Lung (tissue), 12 donors: ENCODE measurements around the gene IRF8. TPM values are rescaled to one million over a fixed set of nuclear protein-coding genes. Genes with fewer than 3 reads are reported as not detected.

Experiments used
- ATAC-seq: fragments of 200-7000 bp; cut with Tn5 transposase; one replicate; pipeline ENCODE4 v1.9.1; 2020; ENCODE audit warnings: moderate number of reproducible peaks; ENCODE audit not compliant: insufficient read depth, low FRiP score
- DNase-seq, 3 donors: peaks; one replicate each; pipeline ENCODE4 v3.0.0-alpha.2; 2013 to 2017
- H3K27ac ChIP-seq, 2 donors: one replicate each; pipeline ENCODE4 v1.5.1; 2013; ENCODE audit warnings: mild to moderate bottlenecking in 2 of 2, moderate library complexity in 2 of 2, control low read depth in 1 of 2, inconsistent platforms in 1 of 2, low read depth in 1 of 2, low read length in 1 of 2
- H3K27me3 ChIP-seq, 3 donors: one replicate each; pipeline ENCODE4 v1.5.1; 2013; ENCODE audit warnings: low read length in 2 of 3; ENCODE audit not compliant: control insufficient read depth in 3 of 3, insufficient read depth in 3 of 3
- H3K36me3 ChIP-seq, 4 donors: one replicate each; pipeline ENCODE4 v1.5.1; 2013; ENCODE audit warnings: low read length in 4 of 4, mild to moderate bottlenecking in 1 of 4, moderate library complexity in 1 of 4; ENCODE audit not compliant: control insufficient read depth in 4 of 4, insufficient read depth in 4 of 4
- H3K4me1 ChIP-seq, 5 donors: one replicate each; pipeline ENCODE4 v1.5.1; 2013; ENCODE audit warnings: low read length in 5 of 5, mild to moderate bottlenecking in 2 of 5, moderate library complexity in 1 of 5; ENCODE audit not compliant: control insufficient read depth in 5 of 5, insufficient read depth in 5 of 5
- H3K4me3 ChIP-seq: one replicate; pipeline ENCODE4 v1.5.1; 2013; ENCODE audit warnings: mild to moderate bottlenecking, control low read depth, moderate library complexity
- H3K9ac ChIP-seq, 2 donors: one replicate each; pipeline ENCODE4 v1.5.1; 2013; ENCODE audit warnings: low read length in 2 of 2, control low read depth in 1 of 2; ENCODE audit not compliant: insufficient read depth in 1 of 2
- H3K9me3 ChIP-seq, 4 donors: one replicate each; pipeline ENCODE4 v1.5.1; 2013; ENCODE audit warnings: low read length in 3 of 4, mild to moderate bottlenecking in 1 of 4, moderate library complexity in 1 of 4; ENCODE audit not compliant: control insufficient read depth in 4 of 4, insufficient read depth in 3 of 4
- CTCF ChIP-seq: IDR thresholded peaks from 2 replicates; pipeline ENCODE4 v1.5.1; 2012; ENCODE audit warnings: mild to moderate bottlenecking; ENCODE audit errors: control extremely low read depth, extremely low read depth
- WGBS, 2 donors: extraction: QIAGEN DNeasy Blood & Tissue Kit; methylation state at CpG; one replicate each; pipeline ENCODE4 v1.1.7; 2013; 5-methylcytosine and 5-hydroxymethylcytosine counted together
- polyA plus RNA-seq, 2 donors: library from polyadenylated mRNA; stranded (reverse); fragments of 200-250 nt; gene quantifications; one replicate each; pipeline ENCODE4 v1.2.1, GENCODE V29; 2013
- total RNA-seq, 2 donors: library from RNA; depleted of rRNA in 1 of 2; stranded (reverse); fragments of >200 nt in 1 of 2; gene quantifications; one replicate each; pipeline ENCODE4 v1.2.1, GENCODE V29; 2014 to 2021
- donor health status: control.
- donor health status: control.
- donor health status: Bipolar disorder and iron deficiency.
- donor health status: healthy.
- donor health status: DM: yes; HTN: yes; CAD: no.

Gene IRF8
- total and polyA plus RNA-seq, 4 donors = 7.3 to 48.3 (median 37.0) TPM

DNA sequence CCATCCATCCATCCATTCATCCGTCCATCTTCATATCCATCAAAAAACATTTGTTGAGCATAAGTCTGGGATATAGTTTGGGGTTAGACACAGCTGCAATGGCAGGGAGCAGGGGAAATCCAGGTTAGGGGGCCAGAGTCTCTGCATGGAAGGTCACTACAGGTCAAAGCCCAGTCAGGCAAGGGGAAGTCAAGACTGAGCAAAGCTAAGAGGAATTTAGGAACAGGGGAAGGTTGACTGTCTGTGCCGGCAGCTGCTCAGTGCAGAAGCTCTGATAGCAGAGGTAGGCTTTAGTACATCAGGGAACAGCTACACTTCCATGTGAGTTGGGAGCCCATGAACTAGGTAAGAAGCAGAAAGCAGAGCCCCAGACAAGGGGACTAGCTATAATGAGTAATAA is 68.1 kb downstream of the IRF8 start:
- WGBS, 2 donors = 15 to 62% methylated on average over 2 of the region's 2 CpGs
- no peak for ATAC-seq

DNA sequence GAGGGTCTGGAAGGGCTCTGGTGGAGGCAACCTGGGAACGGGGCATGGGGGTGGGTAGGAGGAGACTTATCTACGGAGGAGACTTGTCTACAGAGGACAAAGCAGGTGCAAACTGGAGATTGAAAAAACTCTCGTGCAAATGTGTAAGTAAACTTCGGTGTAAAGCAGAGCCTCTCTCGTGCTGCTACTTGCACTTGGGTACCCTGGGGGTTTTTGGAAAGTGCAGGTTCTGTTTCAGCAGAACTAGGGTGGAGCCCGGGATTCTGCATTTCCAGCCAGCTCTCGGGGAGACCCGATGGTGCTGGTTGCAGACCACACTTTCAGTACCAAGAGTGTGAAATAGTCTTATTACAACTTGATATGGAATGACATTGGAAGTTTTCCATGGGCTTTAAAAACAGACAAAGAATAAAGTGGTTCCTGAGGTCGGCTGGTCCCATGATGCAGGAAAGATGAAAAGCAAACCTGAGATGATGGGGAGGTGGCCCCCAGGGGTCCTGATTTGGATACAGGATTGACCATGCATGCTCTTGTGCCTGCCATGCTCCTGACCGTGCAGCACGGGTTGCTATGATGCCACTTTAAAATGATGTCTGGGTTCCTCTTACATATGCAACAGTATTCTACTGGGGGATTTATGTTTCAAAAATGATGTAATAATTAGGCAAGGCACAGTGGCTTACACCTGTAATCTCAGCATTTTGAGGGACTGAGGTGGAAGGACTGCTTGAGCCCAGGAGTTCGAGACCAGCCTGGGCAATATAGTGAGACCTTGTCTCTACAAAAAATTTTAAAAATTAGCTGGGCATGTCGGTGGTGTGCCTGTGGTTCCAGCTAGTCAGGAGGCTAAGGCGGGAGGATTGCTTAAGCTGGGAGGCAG is 69.3 kb downstream of the IRF8 start:
- TF ChIP-seq CTCF = no peak
- no peak for ATAC-seq
- Histone ChIP-seq H3K27ac (no peak overlapping the region), H3K9ac (no peak overlapping the region), H3K4me1 (peaks cover 0 to 17% (median 6%) of the 10 kb centered on the region in 5 donors), H3K36me3 (no peaks in the 10 kb centered on the region), H3K27me3 (no peaks in the 10 kb centered on the region), H3K4me3 (no peak overlapping the region), H3K9me3 (peaks cover 0 to 4% (median 1%) of the 10 kb centered on the region in 4 donors)
- no peak for DNase-seq
- 81 to 83% methylated on average over 14 of the region's 14 CpGs for WGBS, 2 donors

More for the DNA sequence above, 68.1 kb downstream of the IRF8 start:
- no peaks in the 10 kb centered on the region for H3K27me3 ChIP-seq
- no peak for DNase-seq
- TF ChIP-seq CTCF = no peak
- peaks cover 0 to 3% (median 0%) of the 10 kb centered on the region in 4 donors for H3K9me3 ChIP-seq
- H3K4me1 ChIP-seq = peaks cover 0 to 24% (median 6%) of the 10 kb centered on the region in 5 donors
- H3K9ac ChIP-seq = no peak overlapping the region
- no peaks in the 10 kb centered on the region for H3K36me3 ChIP-seq
- no peak overlapping the region for H3K27ac ChIP-seq
- no peak overlapping the region for H3K4me3 ChIP-seq

- Histone ChIP-seq H3K9ac (no peak overlapping the region), H3K4me1 (peaks cover 0 to 11% (median 5%) of the 10 kb centered on the region in 5 donors), H3K27ac (no peak overlapping the region), H3K4me3 (no peak overlapping the region), H3K36me3 (no peaks in the 10 kb centered on the region), H3K9me3 (peaks cover 0 to 4% (median 1%) of the 10 kb centered on the region in 4 donors), H3K27me3 (no peaks in the 10 kb centered on the region)
- no peak for TF ChIP-seq CTCF
- DNase-seq = no peak
- ATAC-seq = no peak
- WGBS, 2 donors = 9 to 31% methylated on average over 2 of the region's 2 CpGs
Measured at GRCh38 chr16:85969159-85969558, 70.2 kb downstream of the IRF8 start.
